GM19455 (cell line): ENCODE results near the gene ARCN1.

Experiments
- ATAC-seq: cut with Tn5 transposase; IDR thresholded peaks from one replicate; pipeline ENCODE4 v1.9.1; 2021; ENCODE audit not compliant: unreplicated experiment

The ARCN1 gene

GRCh38 chr11:118619444-118620197, 47.4 kb downstream of the ARCN1 start:
- no peak for ATAC-seq

GRCh38 chr11:118620529-118621070, 48.4 kb downstream of the ARCN1 start:
- no peak for ATAC-seq

DNA sequence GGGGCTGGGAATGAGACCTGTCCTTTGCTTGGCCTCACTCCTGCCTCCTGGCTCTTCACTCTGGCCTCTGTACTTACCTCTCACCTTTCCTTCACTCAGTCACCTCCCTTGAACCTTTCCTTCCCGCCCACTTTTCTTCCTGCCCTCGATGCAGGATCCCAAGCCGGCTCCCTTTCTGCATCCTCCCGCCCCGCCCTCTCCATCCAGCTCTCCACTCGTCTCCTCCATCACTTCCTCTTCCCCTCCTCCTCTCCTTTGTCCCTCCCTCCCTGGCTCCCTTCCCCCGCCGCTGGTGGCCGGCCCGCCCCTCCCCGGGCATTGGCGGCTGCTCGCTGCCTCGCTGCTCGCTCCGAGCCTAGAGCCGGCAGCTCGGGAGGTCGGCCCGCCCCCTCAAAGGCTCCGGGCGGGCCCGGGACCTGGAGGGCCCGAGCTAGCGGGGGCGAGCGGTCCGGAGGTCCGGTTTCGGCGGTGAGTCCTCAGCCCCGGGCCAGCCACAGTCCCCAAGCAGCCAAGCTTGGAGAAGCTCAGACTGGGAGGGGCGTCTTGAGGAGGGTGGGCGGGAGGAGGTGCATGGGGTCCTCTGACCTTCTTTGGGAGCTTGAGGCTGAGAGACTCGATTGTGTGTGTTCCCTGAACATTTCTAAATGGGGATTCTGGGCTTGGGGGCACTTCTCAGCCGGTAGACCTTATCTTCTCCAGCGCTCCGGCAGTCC, 49.0 kb downstream of the ARCN1 start:
- ATAC-seq: no peak

DNA sequence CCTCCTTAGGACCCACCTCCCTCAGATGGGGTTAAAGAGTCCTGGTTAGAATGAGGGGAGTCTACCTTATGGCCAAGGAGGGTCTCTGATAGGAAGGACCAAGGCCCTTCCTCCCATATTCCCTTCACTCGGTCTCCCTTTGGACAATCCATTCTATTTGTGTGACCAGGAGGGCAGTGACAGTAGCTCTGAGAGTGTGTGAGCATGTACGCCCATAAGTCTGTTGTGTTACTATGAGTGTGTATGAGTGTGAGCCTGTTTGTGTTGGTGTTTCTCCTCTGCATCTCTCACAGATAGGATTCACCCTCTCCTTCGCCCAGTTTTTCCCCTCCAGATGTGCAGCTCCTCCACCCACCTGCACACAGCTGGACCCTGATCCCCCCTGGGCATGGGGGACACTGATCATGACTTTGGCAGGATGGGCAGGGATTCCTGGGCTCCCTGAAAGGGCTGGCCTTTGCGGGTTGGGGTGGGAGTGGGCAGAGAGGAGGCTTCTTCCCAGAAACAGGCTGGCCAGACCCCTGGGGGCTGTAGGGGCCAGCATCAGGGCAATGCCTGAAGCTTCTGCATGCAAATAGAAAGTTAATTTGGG, 49.7 kb downstream of the ARCN1 start:
- no peak for ATAC-seq

- no peak for ATAC-seq
Measured at GRCh38 chr11:118622376-118623268, 50.4 kb downstream of the ARCN1 start.

DNA sequence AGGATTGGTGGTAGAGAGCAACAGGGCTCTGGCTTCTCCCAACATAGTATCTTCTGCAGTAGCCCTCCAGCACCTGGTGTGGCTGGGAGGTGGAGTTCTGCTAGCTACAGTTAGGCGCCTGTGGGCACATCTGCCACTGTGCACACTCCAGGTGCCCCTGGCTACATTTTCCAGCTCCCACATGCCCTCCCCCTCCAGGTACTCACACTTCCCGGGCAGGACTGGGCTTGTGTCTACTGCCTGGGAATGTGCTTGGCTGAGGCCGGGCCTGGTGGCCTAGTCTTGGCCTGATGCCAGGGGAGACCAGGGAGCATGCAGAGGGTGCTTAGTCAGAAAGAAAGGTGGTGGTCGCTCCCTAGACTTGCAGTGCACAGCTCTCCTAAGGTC, 51.1 kb downstream of the ARCN1 start:
- ATAC-seq: no peak

GRCh38 chr11:118625036-118625690, 53.0 kb downstream of the ARCN1 start:
- no peak for ATAC-seq

GRCh38 chr11:118625976-118626375, 53.8 kb downstream of the ARCN1 start:
- ATAC-seq: no peak

GRCh38 chr11:118627566-118627965, 55.4 kb downstream of the ARCN1 start:
- ATAC-seq: no peak

DNA sequence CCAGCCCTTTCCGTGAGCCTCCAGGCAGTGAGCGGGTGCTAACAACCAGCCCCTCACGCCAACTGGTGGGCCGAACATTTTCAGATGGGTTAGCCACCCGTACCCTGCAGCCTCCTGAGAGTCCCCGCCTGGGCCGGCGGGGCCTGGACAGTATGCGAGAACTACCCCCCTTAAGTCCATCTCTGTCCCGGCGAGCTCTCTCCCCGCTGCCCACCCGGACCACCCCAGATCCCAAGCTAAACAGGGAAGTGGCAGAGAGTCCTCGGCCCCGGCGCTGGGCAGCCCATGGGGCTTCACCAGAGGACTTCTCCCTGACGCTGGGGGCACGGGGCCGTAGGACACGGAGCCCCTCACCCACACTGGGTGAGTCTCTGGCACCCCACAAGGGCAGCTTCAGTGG, 55.8 kb downstream of the ARCN1 start:
- ATAC-seq: no peak

GRCh38 chr11:118628432-118628831, 56.2 kb downstream of the ARCN1 start:
- ATAC-seq: no peak

DNA sequence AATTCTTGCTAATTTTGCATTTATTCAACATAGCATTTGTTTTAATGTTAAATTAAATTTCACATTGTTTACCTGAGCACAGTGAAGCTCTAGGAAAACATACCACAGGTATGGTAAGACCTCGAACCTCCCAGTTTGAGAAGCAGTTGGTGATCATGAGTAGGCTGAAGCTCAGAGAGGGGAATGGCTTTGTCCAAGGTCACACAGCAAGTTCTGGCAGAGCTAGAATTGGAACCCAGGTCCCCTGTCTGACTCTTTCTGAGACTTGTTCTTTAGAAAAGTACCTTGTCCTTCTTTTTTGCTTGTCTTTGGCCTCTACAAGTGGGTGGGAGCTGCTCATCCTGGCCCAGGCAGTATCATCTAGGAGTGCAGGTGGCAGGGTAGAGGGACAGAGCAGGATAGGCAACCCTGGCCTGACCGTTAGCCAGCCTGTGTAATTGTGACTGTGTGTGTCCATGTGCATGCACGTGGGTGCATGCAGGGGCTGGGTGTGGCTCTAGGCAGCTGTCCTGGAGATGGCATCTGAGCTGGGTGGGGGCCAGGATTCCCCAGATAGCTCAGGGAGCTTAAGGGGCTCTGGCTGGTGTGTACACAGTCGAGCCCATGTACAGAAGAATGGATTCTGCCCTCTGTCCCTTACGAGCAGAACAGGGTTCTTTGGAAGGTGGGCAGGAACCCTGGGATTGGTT, 56.8 kb downstream of the ARCN1 start:
- no peak for ATAC-seq

- ATAC-seq: no peak
Measured at GRCh38 chr11:118629761-118630661, 57.8 kb downstream of the ARCN1 start.

- ATAC-seq: no peak
Measured at GRCh38 chr11:118631142-118631909, 59.1 kb downstream of the ARCN1 start.

DNA sequence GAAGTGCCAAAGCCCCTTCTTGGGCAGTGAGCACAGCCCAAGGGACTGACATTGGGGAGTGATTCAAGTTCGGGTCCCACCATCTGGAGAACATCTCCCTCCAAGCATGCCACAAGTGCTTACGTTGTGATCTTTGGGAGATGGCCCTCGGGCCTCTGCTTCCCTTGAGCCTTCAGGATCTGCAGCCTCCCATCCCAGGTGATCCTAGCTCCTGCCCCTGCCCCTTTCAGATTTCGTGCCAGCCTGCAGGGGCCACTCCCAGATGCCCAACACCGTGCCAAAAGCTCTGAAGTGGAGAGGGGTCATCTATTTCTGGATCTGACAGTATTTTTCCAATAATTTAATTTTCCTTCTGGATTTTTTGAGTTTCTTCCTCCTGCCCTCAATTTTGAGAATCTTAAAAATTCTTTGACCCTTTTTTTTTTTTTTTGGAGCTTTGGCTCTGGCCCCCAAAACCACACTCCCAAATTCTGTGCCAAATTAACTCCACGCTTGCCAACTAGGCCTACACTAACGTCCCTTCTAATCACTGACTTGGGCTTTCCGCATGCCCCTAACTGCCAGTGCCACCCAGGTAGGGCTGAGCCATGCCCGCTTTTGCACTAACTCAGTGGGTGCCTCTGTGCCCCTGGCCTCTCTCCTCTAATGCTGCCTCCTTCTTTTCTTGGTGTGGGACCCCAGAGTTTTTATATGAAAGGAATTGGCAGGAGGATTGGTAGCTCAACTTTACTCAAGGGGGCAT, 60.5 kb downstream of the ARCN1 start:
- ATAC-seq: no peak

DNA sequence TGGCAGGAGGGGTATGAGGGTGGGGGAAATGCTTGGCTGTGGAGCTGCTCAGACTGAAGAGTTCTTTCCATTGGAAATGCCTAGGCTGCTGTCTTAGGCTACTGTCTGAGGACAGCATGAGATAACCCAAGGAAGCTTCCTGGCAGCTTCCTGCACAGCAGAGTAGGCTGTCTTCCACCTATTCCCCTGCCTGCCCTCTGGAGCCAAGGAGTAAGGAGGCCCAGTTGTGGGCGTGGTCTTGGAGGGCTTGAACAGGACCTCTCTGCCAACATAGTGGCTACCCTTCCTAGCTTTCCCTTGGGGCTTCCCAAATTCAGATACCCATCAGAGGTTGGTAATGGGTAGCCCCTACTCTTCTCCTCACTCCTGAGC, 61.1 kb downstream of the ARCN1 start:
- no peak for ATAC-seq

GRCh38 chr11:118633979-118634378, 61.8 kb downstream of the ARCN1 start:
- ATAC-seq: no peak
